ENCODE results near the gene CA11.
"Not testable (repeated sequence)": the region's sequence is repeated elsewhere in the genome, so short reads cannot be mapped to it uniquely, and the experiment has no call there.

Gene CA11

DNA sequence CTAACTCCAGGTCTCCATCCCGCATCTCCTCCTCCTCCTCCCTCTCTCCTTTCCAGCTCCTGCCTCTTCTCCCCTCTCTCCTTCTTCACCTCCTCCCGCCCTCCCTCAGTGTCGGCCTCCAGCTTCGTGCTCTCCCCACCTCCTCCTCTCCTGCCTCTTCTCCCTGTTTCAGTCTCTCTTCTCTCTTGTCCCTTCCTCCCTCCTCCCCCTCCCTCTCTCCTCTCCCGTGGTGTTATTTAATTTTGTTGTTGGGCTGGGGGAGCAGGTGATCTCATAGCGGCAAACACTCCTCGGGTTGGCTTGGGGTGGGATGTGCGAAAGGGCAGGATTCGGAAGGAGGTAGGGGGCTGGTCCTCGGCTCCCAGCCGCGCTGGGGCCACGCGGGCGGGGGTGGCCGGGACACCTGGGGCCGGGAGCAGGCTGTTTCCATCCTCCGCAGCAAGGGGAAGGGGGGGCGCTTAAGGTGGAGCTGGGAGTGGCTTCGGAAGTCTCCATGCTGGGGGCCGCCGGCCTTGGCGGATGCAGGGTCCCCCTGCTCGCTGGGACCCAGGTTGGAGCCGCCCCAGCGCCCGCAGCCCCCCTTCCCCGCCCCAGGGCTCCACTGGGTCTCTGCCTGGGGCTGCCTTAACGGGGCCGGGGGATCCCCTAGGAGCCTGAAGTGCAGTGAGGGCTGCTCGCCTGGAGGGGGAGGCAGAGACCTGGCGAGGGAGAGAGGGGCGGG is at the start of gene CA11:
CA11 (minus strand) TSS at position 187 of the 721 bp plus-strand sequence. CDS start 555 bp downstream, outside the sequence.
- H3K36me3 ChIP-seq (ENCODE audit: insufficient read depth, low read length) = no peaks in the 10 kb centered on the region
- H3K9me3 ChIP-seq (ENCODE audit: low read depth, low read length) = no peaks in the 10 kb centered on the region
- H3K27ac ChIP-seq = peak within 1 kb of the TSS; percentile 68
- H3K4me3 ChIP-seq = peak within 1 kb of the TSS; percentile 85
- DNase-seq (ENCODE audit: low read depth, low spot score) = no peak
- H3K9ac ChIP-seq (ENCODE audit: insufficient read length) = peak within 1 kb of the TSS; percentile 37
- TF ChIP-seq FOXP2 (optimal IDR thresholded peaks at IDR 0.05; ENCODE audit: control extremely low read depth, extremely low read length, insufficient read depth) (no peak), POLR2AphosphoS5 (IDR thresholded peaks at IDR 0.05; ENCODE audit: borderline replicate concordance, low read depth, low read length) (peak; percentile 30; the same call in 1 of the 2 replicates)

DNA sequence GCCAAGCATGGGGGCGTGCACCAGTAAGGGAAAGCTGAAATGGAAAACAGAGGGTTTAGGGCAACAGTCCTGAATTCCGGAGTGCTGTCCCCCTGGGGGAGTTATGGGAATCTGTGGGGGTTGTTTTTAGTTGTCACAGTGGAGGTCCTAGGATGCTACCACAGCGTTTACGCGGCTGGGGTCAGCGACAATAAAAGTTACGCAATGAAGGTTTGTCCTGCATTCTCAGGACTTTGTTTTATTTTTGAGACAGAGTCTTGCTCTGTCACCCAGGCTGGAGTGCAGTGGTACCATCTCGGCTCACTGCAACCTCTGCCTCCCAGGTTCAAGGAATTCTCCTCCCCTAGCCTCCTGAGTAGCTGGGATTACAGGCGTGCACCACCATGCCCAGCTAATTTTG is 47.6 kb upstream of the CA11 start:
- not testable (repeated sequence) for DNase-seq (ENCODE audit: low read depth, low spot score); H3K9ac ChIP-seq (ENCODE audit: insufficient read length); H3K4me3 ChIP-seq; H3K36me3 ChIP-seq (ENCODE audit: insufficient read depth, low read length); H3K27ac ChIP-seq; H3K9me3 ChIP-seq (ENCODE audit: low read depth, low read length)

DNA sequence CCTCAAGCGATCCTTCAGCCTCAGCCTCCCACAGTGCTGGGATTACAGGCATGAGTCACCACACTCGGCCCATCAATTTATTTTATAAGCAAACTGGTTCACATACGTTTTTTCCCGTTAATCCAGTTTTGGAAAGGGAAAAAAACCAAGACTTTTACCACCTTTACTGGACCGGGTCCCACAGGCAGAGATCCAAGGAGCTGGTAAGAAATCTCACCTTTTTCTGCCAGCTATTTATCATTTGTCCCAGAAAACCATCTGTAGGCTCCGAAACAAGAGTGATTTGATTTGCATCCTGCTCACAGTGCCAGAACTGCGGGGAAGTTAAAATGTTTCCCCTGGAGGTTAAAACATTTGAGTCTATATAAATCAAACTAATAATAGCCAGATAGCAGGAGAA is 43.5 kb upstream of the CA11 start:
- TF ChIP-seq EZH2 (IDR thresholded peaks at IDR 0.05) (no peak), POLR2AphosphoS5 (IDR thresholded peaks at IDR 0.05; ENCODE audit: borderline replicate concordance, low read depth, low read length) (no peak), FOXP2 (optimal IDR thresholded peaks at IDR 0.05; ENCODE audit: control extremely low read depth, extremely low read length, insufficient read depth) (no peak)
- no peaks in the 10 kb centered on the region for H3K36me3 ChIP-seq (ENCODE audit: insufficient read depth, low read length)
- no peak for DNase-seq (ENCODE audit: low read depth, low spot score)
- no peak overlapping the region for H3K9ac ChIP-seq (ENCODE audit: insufficient read length)
- peak overlapping the region; percentile 56; the same call in 1 of the 2 replicates for H3K27ac ChIP-seq
- H3K9me3 ChIP-seq (ENCODE audit: low read depth, low read length) = no peaks in the 10 kb centered on the region
- no peak overlapping the region for H3K4me3 ChIP-seq

DNA sequence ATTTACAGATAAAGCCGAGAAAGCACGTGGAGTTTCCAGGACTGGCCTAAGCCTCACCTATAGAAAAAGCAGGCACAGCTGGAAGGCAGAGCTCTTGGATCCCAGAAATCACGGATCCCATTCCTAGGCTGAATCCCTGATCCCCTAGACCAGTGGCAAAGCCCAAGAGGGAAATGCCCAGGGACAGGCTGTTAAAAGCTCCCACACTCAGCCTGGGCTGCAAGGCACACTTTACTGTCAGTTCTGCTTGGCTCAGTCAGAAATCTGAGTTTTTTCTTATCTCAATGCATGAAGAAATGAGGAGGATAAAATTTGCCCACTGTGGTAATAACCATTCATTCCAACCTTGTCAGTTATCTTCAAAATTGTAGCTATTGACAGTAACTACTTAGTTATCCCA is 41.8 kb upstream of the CA11 start:
- no peak overlapping the region for H3K9ac ChIP-seq (ENCODE audit: insufficient read length)
- TF ChIP-seq EZH2 (IDR thresholded peaks at IDR 0.05) (no peak), POLR2AphosphoS5 (IDR thresholded peaks at IDR 0.05; ENCODE audit: borderline replicate concordance, low read depth, low read length) (no peak), FOXP2 (optimal IDR thresholded peaks at IDR 0.05; ENCODE audit: control extremely low read depth, extremely low read length, insufficient read depth) (no peak)
- no peaks in the 10 kb centered on the region for H3K9me3 ChIP-seq (ENCODE audit: low read depth, low read length)
- no peak overlapping the region for H3K4me3 ChIP-seq
- no peak overlapping the region for H3K27ac ChIP-seq
- DNase-seq (ENCODE audit: low read depth, low spot score) = no peak
- no peaks in the 10 kb centered on the region for H3K36me3 ChIP-seq (ENCODE audit: insufficient read depth, low read length)

DNA sequence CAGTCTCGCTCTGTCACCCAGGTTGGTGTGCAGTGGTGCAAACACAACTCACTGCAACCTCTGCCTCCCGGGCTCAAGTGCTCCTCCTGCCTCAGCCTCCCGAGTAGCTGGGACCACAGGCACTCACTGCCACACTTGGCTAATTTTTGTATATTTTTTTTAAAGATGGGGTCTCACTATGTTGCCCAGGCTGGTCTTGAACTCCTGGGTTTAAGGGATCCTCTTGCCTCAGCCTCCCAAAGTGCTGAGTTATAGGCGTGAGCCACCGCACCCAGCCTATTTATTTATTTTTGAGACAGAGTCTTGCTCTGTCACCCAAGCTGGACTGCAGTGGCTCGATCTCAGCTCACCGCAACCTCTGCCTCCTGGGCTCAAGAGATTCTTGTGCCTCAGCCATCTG is 40.6 kb upstream of the CA11 start:
- not testable (repeated sequence) for H3K27ac ChIP-seq; H3K36me3 ChIP-seq (ENCODE audit: insufficient read depth, low read length); H3K9me3 ChIP-seq (ENCODE audit: low read depth, low read length); H3K4me3 ChIP-seq; H3K9ac ChIP-seq (ENCODE audit: insufficient read length); DNase-seq (ENCODE audit: low read depth, low spot score)

DNA sequence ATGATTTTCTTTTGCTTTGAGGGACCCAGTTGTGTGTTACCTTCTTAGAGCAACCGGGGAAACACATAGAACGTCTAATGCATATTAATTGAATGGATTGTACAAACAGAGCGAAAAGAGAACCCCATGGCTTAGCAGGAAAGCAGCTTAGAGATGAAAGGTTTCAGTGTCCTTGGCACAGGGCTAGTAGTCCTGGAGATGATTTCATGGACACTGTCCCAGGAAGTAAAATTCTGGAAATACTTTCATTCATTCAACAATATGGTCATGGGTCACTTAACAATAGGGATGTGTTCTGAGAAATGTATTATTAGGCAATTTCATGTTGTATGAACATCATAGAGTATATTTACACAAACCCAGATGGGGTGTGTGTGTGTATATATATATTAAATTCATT is 40.1 kb upstream of the CA11 start:
- no peak overlapping the region for H3K4me3 ChIP-seq
- DNase-seq (ENCODE audit: low read depth, low spot score) = no peak
- no peak overlapping the region for H3K27ac ChIP-seq
- no peaks in the 10 kb centered on the region for H3K9me3 ChIP-seq (ENCODE audit: low read depth, low read length)
- H3K36me3 ChIP-seq (ENCODE audit: insufficient read depth, low read length) = no peaks in the 10 kb centered on the region
- H3K9ac ChIP-seq (ENCODE audit: insufficient read length) = no peak overlapping the region
- TF ChIP-seq POLR2AphosphoS5 (IDR thresholded peaks at IDR 0.05; ENCODE audit: borderline replicate concordance, low read depth, low read length) = no peak
- TF ChIP-seq FOXP2 (optimal IDR thresholded peaks at IDR 0.05; ENCODE audit: control extremely low read depth, extremely low read length, insufficient read depth) = no peak
- no peak for TF ChIP-seq EZH2 (IDR thresholded peaks at IDR 0.05)

DNA sequence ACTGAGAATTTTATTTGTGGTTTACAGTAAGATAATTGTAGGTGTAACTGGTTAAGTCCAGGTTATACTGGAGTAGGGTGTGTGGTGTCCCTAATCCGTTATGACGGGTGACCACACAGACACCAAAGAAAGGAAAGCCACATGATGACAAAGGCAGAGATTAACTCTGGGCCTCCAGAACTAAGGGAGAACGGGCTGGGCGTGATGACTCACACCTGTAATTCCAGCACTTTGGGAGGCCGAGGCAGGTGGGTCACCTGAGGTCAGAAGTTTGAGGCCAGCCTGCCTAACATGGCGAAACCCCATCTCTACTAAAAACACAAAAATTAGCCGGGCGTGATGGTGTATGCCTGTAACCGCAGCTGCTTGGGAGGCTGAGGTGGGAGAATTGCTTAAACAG is 39.6 kb upstream of the CA11 start:
- DNase-seq (ENCODE audit: low read depth, low spot score) = no peak
- H3K27ac ChIP-seq = no peak overlapping the region
- H3K9me3 ChIP-seq (ENCODE audit: low read depth, low read length) = no peaks in the 10 kb centered on the region
- H3K36me3 ChIP-seq (ENCODE audit: insufficient read depth, low read length) = no peaks in the 10 kb centered on the region
- no peak overlapping the region for H3K4me3 ChIP-seq
- TF ChIP-seq EZH2 (IDR thresholded peaks at IDR 0.05) (no peak), POLR2AphosphoS5 (IDR thresholded peaks at IDR 0.05; ENCODE audit: borderline replicate concordance, low read depth, low read length) (no peak), FOXP2 (optimal IDR thresholded peaks at IDR 0.05; ENCODE audit: control extremely low read depth, extremely low read length, insufficient read depth) (no peak)
- H3K9ac ChIP-seq (ENCODE audit: insufficient read length) = no peak overlapping the region

DNA sequence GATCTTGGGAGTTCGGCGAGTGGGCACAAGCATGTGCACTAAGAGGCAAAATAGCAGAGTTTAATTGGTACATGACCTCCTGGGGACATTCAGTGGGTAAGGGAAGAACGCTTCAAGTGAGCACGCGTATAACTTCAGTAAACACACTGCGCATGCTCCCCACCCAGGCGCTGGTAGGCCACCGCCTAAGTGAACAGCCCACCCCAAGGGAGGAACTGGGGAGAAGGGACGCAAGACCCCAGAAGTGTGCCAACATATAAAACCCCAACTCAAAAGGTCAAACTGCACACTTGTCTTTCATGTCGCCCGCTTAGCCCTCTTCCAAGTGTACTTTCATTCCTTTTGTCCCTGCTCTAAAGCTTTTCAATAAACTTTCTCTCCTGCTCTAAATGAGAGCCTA is 37.4 kb upstream of the CA11 start:
- Histone ChIP-seq H3K36me3 (ENCODE audit: insufficient read depth, low read length) (no peaks in the 10 kb centered on the region), H3K4me3 (no peak overlapping the region), H3K9ac (ENCODE audit: insufficient read length) (no peak overlapping the region), H3K9me3 (ENCODE audit: low read depth, low read length) (no peaks in the 10 kb centered on the region), H3K27ac (no peak overlapping the region)
- no peak for TF ChIP-seq FOXP2 (optimal IDR thresholded peaks at IDR 0.05; ENCODE audit: control extremely low read depth, extremely low read length, insufficient read depth)
- no peak for TF ChIP-seq POLR2AphosphoS5 (IDR thresholded peaks at IDR 0.05; ENCODE audit: borderline replicate concordance, low read depth, low read length)
- no peak for TF ChIP-seq EZH2 (IDR thresholded peaks at IDR 0.05)
- no peak for DNase-seq (ENCODE audit: low read depth, low spot score)

DNA sequence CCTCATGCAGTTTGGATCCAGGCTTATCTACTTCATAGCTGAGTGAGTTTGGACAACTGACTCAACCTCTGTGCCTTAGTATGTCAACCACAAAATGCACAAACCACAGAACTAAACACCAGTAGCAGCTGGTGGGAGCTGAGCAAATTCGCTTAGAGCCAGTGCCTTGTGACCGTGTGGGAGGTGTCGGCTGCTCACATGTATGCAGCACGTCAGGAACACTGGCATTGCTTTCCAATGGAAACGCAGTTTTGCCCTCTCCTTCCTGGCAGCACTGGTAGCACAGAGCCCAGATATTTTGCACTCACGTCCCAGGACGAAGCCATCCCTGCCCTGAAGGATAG is 35.1 kb upstream of the CA11 start:
- Histone ChIP-seq H3K4me3 (no peak overlapping the region), H3K9ac (ENCODE audit: insufficient read length) (no peak overlapping the region), H3K36me3 (ENCODE audit: insufficient read depth, low read length) (no peaks in the 10 kb centered on the region), H3K9me3 (ENCODE audit: low read depth, low read length) (no peaks in the 10 kb centered on the region), H3K27ac (no peak overlapping the region)
- no peak for TF ChIP-seq FOXP2 (optimal IDR thresholded peaks at IDR 0.05; ENCODE audit: control extremely low read depth, extremely low read length, insufficient read depth)
- TF ChIP-seq POLR2AphosphoS5 (IDR thresholded peaks at IDR 0.05; ENCODE audit: borderline replicate concordance, low read depth, low read length) = no peak
- TF ChIP-seq EZH2 (IDR thresholded peaks at IDR 0.05) = no peak
- DNase-seq (ENCODE audit: low read depth, low spot score) = no peak

All from SK-N-MC (cell line).